HG03558 (cell line): ENCODE results near the gene KLC1.

Source experiments
- ATAC-seq: cut with Tn5 transposase; IDR thresholded peaks from one replicate; pipeline ENCODE4 v1.9.1; 2021; ENCODE audit warnings: moderate number of reproducible peaks; ENCODE audit not compliant: unreplicated experiment; ENCODE audit errors: extremely low read depth

KLC1 gene

GRCh38 chr14:103715052-103716000, 86.3 kb downstream of the KLC1 start, which contains the start of the genes XRCC3 and ZFYVE21:
Gene XRCC3, minus strand, starts transcription at chr14:103715451. Its CDS starts 4,364 bp downstream, at chr14:103711087.
Gene ZFYVE21, plus strand, starts transcription at chr14:103715810. Its CDS starts 32 bp downstream, at chr14:103715842.
- ATAC-seq: peak; percentile 91

- ATAC-seq: no peak
Observed at GRCh38 chr14:103716091-103716801, 87.2 kb downstream of the KLC1 start.

GRCh38 chr14:103716899-103717411, 87.9 kb downstream of the KLC1 start:
- no peak for ATAC-seq

GRCh38 chr14:103718572-103718971, 89.6 kb downstream of the KLC1 start:
- no peak for ATAC-seq

GRCh38 chr14:103719751-103720150, 90.7 kb downstream of the KLC1 start:
- ATAC-seq: no peak

- ATAC-seq: no peak
Observed at GRCh38 chr14:103721334-103722120, 92.5 kb downstream of the KLC1 start.

- no peak for ATAC-seq
Observed at GRCh38 chr14:103723748-103724081, 94.7 kb downstream of the KLC1 start.

- no peak for ATAC-seq
Observed at GRCh38 chr14:103724116-103724515, 95.1 kb downstream of the KLC1 start.

- no peak for ATAC-seq
Observed at GRCh38 chr14:103725001-103725682, 96.1 kb downstream of the KLC1 start.

- no peak for ATAC-seq
Observed at GRCh38 chr14:103725739-103726395, 96.9 kb downstream of the KLC1 start.

- no peak for ATAC-seq
Observed at GRCh38 chr14:103726474-103726873, 97.5 kb downstream of the KLC1 start.

- no peak for ATAC-seq
Observed at GRCh38 chr14:103727313-103727980, 98.4 kb downstream of the KLC1 start.

- no peak for ATAC-seq
Observed at GRCh38 chr14:103728141-103728540, 99.1 kb downstream of the KLC1 start.

GRCh38 chr14:103728721-103729120, 99.7 kb downstream of the KLC1 start:
- ATAC-seq: no peak

- no peak for ATAC-seq
Observed at GRCh38 chr14:103729496-103730448, 100.8 kb downstream of the KLC1 start.

- no peak for ATAC-seq
Observed at GRCh38 chr14:103730490-103731035, 101.6 kb downstream of the KLC1 start.

- ATAC-seq: no peak
Observed at GRCh38 chr14:103731481-103731880, 102.5 kb downstream of the KLC1 start.
